ENCODE data around the gene FILIP1L.

Gene FILIP1L

GRCh38 chr3:99901200-99901926 lies 212.9 kb downstream of the FILIP1L start:
- H3K27ac ChIP-seq: no peak overlapping the region
- TF ChIP-seq, protein P1, sequence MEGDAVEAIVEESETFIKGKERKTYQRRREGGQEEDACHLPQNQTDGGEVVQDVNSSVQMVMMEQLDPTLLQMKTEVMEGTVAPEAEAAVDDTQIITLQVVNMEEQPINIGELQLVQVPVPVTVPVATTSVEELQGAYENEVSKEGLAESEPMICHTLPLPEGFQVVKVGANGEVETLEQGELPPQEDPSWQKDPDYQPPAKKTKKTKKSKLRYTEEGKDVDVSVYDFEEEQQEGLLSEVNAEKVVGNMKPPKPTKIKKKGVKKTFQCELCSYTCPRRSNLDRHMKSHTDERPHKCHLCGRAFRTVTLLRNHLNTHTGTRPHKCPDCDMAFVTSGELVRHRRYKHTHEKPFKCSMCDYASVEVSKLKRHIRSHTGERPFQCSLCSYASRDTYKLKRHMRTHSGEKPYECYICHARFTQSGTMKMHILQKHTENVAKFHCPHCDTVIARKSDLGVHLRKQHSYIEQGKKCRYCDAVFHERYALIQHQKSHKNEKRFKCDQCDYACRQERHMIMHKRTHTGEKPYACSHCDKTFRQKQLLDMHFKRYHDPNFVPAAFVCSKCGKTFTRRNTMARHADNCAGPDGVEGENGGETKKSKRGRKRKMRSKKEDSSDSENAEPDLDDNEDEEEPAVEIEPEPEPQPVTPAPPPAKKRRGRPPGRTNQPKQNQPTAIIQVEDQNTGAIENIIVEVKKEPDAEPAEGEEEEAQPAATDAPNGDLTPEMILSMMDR (conservative IDR thresholded peaks at IDR 0.05): no peak
- no peak for TF ChIP-seq ZFX (IDR thresholded peaks at IDR 0.05)

DNA sequence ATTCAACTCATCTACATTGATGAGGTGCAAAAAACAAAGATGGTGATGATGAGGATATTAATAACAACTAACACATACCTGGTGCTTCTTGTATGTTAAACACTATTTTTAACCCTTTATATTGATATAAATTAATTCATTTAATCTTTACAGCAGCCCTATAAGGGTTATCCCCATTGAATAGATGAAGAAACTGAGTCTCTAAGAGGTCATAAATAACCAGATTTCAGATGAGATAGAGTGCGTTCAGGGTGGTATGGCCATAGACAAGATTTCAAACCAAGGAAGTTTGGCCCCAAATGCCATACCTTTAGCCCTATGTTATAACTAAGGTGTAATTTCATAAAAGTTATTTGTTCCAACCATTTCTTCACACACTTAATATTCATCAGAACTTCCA lies 214.1 kb downstream of the FILIP1L start:
- TF ChIP-seq, protein P1 (conservative IDR thresholded peaks at IDR 0.05): no peak
- no peak for TF ChIP-seq ZFX (IDR thresholded peaks at IDR 0.05)
- H3K27ac ChIP-seq: no peak overlapping the region

GRCh38 chr3:99899603-99900002 lies 214.7 kb downstream of the FILIP1L start:
- H3K27ac ChIP-seq: no peak overlapping the region
- TF ChIP-seq, protein P1 (conservative IDR thresholded peaks at IDR 0.05): no peak
- TF ChIP-seq ZFX (IDR thresholded peaks at IDR 0.05): no peak

- TF ChIP-seq ZFX (IDR thresholded peaks at IDR 0.05): no peak
- TF ChIP-seq, protein P1 (conservative IDR thresholded peaks at IDR 0.05): no peak
- no peak overlapping the region for H3K27ac ChIP-seq
These were observed 217.8 kb downstream of the FILIP1L start for GRCh38 chr3:99896482-99896881.

DNA sequence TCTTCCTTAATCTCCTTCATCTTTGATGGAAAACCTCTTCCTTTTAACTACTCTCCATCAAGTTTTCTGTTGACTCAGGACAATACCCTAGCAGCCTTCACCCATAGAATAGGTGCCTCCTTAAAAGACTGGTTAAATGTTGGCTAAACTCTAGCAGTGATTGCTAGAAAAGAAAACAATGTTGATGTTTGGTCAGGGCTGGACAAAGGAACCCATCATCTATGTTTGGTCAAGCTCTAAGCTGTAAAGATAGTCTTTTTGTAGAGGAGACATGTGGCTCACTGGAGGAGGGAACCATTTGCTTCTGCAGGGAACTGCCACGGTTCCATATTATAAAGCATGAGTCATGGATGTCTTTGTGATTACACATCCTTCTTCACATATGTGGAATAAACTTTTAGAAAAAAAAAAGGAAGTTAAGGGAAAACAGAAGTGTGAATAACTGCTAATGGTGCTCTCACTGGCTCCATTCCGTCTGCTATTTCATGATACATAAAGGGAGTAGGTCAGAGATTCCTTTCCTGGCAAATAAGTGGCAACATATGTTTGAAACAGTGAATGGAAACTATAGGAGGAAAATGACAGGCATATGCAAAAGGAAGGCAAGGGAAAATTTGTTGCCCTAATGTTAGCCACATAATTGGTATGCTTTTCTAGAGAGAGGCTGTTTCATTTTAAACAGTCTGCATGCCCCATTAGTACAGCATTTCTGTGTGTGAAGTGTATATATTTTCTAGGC lies 218.4 kb downstream of the FILIP1L start:
- no peak overlapping the region for H3K27ac ChIP-seq
- TF ChIP-seq ZFX (IDR thresholded peaks at IDR 0.05): no peak
- TF ChIP-seq, protein P1 (conservative IDR thresholded peaks at IDR 0.05): no peak

- TF ChIP-seq ZFX (IDR thresholded peaks at IDR 0.05): no peak
- TF ChIP-seq, protein P1 (conservative IDR thresholded peaks at IDR 0.05): no peak
- H3K27ac ChIP-seq: no peak overlapping the region
These were observed 219.1 kb downstream of the FILIP1L start for GRCh38 chr3:99895131-99895696.

DNA sequence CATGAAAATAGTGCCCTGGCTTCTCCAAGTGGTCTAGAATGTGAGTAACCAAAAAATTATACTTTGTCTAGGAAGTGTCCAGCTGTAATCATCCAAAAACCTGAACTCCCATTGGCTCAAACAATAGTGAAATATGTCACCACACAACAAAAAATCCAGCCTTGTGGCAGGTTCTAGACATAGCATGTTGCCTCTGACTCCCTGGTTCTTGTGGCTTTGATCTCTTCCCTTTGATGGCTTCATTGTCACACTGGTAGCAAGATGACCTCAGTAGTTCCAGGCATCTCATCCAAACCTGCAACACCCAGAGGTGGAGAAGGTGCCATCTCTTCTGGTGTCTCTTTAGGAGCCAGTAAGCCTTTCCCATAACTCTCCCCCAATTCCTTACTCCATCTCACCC lies 222.0 kb downstream of the FILIP1L start:
- H3K27ac ChIP-seq: no peak overlapping the region
- no peak for TF ChIP-seq ZFX (IDR thresholded peaks at IDR 0.05)
- TF ChIP-seq, protein P1 (conservative IDR thresholded peaks at IDR 0.05): no peak
